AG04450 (cell line): Measurements from ENCODE around the gene ENPP6. TPM values are rescaled to one million over a fixed set of nuclear protein-coding genes. Genes with fewer than 3 reads are reported as not detected.

Experiments
- CTCF ChIA-PET: fragments of 300-600, 350-600 bp; formaldehyde crosslinking; extraction: SDS; loops from one replicate; lab custom pipeline; 2022; ENCODE audit warnings: antibody characterized with exemption, inconsistent platforms; lab: Charles Lee
- POLR2A ChIA-PET: fragments of 350-600 bp; formaldehyde crosslinking; extraction: SDS; loops from one replicate; lab custom pipeline; 2021; ENCODE audit warnings: antibody characterized with exemption, inconsistent platforms; lab: Yijun Ruan, JAX
- DNase-seq: peaks from one replicate; pipeline ENCODE4 v3.0.0-alpha.2; 2011; ENCODE audit warnings: low read depth, low spot score
- H3K27ac ChIP-seq: one replicate; pipeline ENCODE4 v1.5.1; 2012; ENCODE audit warnings: low read depth, low read length, control low read depth
- H3K27me3 ChIP-seq: one replicate; pipeline ENCODE4 v1.6.0; 2012; ENCODE audit warnings: low read length; ENCODE audit not compliant: control insufficient read depth, insufficient read depth
- H3K4me3 ChIP-seq: 2 replicates; pipeline ENCODE4 v1.5.1; 2011; ENCODE audit warnings: mild to moderate bottlenecking, low read depth, low read length, control low read depth
- H3K9me3 ChIP-seq: 2 replicates; pipeline ENCODE4 v1.5.1; 2012; ENCODE audit warnings: low read length; ENCODE audit not compliant: control insufficient read depth, insufficient read depth
- polyA plus RNA-seq: library from polyadenylated mRNA; depleted of rRNA; stranded (reverse); fragments of >200 nt; gene quantifications from 2 replicates; pipeline ENCODE4 v1.2.3, GENCODE V29; 2011
- TF ChIP-seq, protein P1 (sequence below): IDR thresholded peaks from 2 replicates; pipeline ENCODE4 v1.5.1; 2011; ENCODE audit warnings: low read depth, low read length, control low read depth, inconsistent platforms

Gene ENPP6
- polyA plus RNA-seq, 1 experiment: 0.05 TPM

- ChIA-PET POLR2A (no interaction called here), CTCF (no interaction called here)
- H3K27me3 ChIP-seq: no peaks in the 10 kb centered on the region
- H3K4me3 ChIP-seq: no peak overlapping the region
- H3K27ac ChIP-seq: no peak overlapping the region
- TF ChIP-seq, protein P1, sequence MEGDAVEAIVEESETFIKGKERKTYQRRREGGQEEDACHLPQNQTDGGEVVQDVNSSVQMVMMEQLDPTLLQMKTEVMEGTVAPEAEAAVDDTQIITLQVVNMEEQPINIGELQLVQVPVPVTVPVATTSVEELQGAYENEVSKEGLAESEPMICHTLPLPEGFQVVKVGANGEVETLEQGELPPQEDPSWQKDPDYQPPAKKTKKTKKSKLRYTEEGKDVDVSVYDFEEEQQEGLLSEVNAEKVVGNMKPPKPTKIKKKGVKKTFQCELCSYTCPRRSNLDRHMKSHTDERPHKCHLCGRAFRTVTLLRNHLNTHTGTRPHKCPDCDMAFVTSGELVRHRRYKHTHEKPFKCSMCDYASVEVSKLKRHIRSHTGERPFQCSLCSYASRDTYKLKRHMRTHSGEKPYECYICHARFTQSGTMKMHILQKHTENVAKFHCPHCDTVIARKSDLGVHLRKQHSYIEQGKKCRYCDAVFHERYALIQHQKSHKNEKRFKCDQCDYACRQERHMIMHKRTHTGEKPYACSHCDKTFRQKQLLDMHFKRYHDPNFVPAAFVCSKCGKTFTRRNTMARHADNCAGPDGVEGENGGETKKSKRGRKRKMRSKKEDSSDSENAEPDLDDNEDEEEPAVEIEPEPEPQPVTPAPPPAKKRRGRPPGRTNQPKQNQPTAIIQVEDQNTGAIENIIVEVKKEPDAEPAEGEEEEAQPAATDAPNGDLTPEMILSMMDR: no peak
- no peak for DNase-seq
- no peaks in the 10 kb centered on the region for H3K9me3 ChIP-seq
Measured at GRCh38 chr4:184197536-184198082, 20.1 kb downstream of the ENPP6 start.

DNA sequence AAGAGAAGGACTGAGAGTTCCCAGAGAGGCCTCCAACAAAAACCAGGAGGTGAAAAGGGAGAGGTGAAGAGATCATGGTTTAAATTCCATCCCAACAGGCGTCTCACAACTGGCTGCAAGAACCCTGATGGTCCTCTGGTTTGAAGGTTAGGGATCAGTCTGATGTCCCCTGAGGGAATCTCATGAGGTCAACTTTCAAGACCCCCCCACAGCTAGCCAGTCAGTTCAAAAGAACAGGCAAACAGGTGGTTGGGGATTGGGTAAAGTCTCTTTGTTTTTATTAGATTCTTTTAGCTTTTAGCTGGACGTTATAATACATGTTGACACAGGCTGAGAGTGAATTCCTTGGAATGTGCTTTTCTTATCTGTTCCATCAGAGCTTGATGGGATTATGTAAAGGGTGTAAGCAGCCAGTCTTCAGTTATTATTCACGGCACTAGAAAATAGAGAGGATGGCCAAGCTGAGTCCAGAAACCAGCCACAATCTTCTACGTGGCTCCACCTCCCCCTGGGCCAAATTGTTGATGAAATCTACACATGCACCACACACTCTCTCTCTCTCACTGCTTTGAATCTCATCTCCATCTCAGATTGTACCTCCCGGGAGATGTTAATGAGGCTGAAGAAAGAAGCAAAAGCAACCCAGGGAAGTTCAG is 20.8 kb downstream of the ENPP6 start:
- ChIA-PET POLR2A (no interaction called here), CTCF (no interaction called here)
- Histone ChIP-seq H3K4me3 (no peak overlapping the region), H3K9me3 (no peaks in the 10 kb centered on the region), H3K27me3 (no peaks in the 10 kb centered on the region), H3K27ac (no peak overlapping the region)
- TF ChIP-seq, protein P1: no peak
- DNase-seq: no peak

GRCh38 chr4:184193556-184194525 is 23.8 kb downstream of the ENPP6 start:
- no peak overlapping the region for H3K4me3 ChIP-seq
- ChIA-PET POLR2A (no interaction called here), CTCF (no interaction called here)
- no peak overlapping the region for H3K27ac ChIP-seq
- no peak for DNase-seq
- H3K27me3 ChIP-seq: no peaks in the 10 kb centered on the region
- TF ChIP-seq, protein P1: no peak
- H3K9me3 ChIP-seq: no peaks in the 10 kb centered on the region

DNA sequence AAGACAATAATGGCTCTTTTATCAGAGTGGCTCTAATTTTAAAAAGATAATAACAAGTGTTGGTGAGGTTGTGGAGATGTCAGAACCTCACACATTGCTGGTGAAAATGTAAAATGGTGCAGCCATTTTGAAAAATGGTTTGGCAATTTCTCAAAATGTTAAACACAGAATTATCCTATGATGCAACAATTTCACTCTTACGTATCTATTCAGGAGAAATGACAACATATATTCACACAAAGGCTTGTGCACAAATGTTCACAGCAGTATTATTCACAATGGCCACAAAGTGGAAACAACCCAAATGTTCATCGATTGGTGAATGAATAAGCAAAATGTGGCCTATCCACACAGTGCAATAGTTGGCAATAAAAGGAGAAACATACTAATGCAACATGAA is 24.7 kb downstream of the ENPP6 start:
- TF ChIP-seq, protein P1: no peak
- Histone ChIP-seq H3K9me3 (no peaks in the 10 kb centered on the region), H3K27ac (no peak overlapping the region), H3K27me3 (no peaks in the 10 kb centered on the region), H3K4me3 (no peak overlapping the region)
- CTCF ChIA-PET: no interaction called here
- POLR2A ChIA-PET: no interaction called here
- DNase-seq: no peak
